DMS79 treated with DMSO at 0.1 percent for 48 hours (cell line): Measurements from ENCODE around the gene TMEM59.
A peak's percentile ranks its signal among the peaks of the same experiment; 100 is the strongest.
"Not testable (repeated sequence)": the region's sequence is repeated elsewhere in the genome, so short reads cannot be mapped to it uniquely, and the experiment has no call there.

ENCODE experiments used
- DNase-seq: peaks from one replicate; lab custom pipeline; 2025; lab: John Stamatoyannopoulos, UW

The TMEM59 gene

GRCh38 chr1:54053745-54054437 lies 887 bp upstream of the TMEM59 start:
- DNase-seq: peak; percentile 50

- DNase-seq: peak; percentile 46
Measured at GRCh38 chr1:54052431-54052933, 522 bp downstream of the TMEM59 start.

GRCh38 chr1:54051933-54052430 lies 1.0 kb downstream of the TMEM59 start:
- DNase-seq: peak; percentile 51

- DNase-seq: not testable (repeated sequence)
Measured at GRCh38 chr1:54050435-54050834, 2.6 kb downstream of the TMEM59 start.

- no peak for DNase-seq
Measured at GRCh38 chr1:54047384-54048305, 5.4 kb downstream of the TMEM59 start.

GRCh38 chr1:54046671-54047383 lies 6.2 kb downstream of the TMEM59 start:
- DNase-seq: no peak

GRCh38 chr1:54045496-54045895 lies 7.5 kb downstream of the TMEM59 start:
- no peak for DNase-seq

GRCh38 chr1:54041806-54042205 lies 11.2 kb downstream of the TMEM59 start:
- DNase-seq: no peak

GRCh38 chr1:54037476-54037875 lies 15.5 kb downstream of the TMEM59 start:
- DNase-seq: no peak

- DNase-seq: no peak
Measured at GRCh38 chr1:54028306-54029251, 24.4 kb downstream of the TMEM59 start.

- no peak for DNase-seq
Measured at GRCh38 chr1:54027848-54028247, 25.2 kb downstream of the TMEM59 start.

GRCh38 chr1:54024811-54025210 lies 28.2 kb downstream of the TMEM59 start:
- DNase-seq: not testable (repeated sequence)

- no peak for DNase-seq
Measured at GRCh38 chr1:54024358-54024757, 28.6 kb downstream of the TMEM59 start.

GRCh38 chr1:54019562-54020176 lies 33.3 kb downstream of the TMEM59 start:
- not testable (repeated sequence) for DNase-seq

- DNase-seq: no peak
Measured at GRCh38 chr1:54018635-54019034, 34.4 kb downstream of the TMEM59 start.

GRCh38 chr1:54017979-54018378 lies 35.0 kb downstream of the TMEM59 start, which contains the start of gene LDLRAD1:
Gene LDLRAD1 (minus strand): TSS chr1:54018186. CDS start chr1:54018112, 74 bp downstream.
- DNase-seq: no peak

- DNase-seq: no peak
Measured at GRCh38 chr1:54016343-54017282, 36.4 kb downstream of the TMEM59 start.

GRCh38 chr1:54014009-54014629 lies 38.9 kb downstream of the TMEM59 start:
- DNase-seq: no peak
